PC-9 (cell line): Measurements from ENCODE around the gene TAS1R3.

ENCODE experiments used
- CTCF ChIP-seq: fragments of 200-600 bp; sonication (generic); conservative IDR thresholded peaks from 2 replicates; pipeline ENCODE4 v1.6.1; 2017; ENCODE audit warnings: mixed run types, antibody characterized with exemption, mild to moderate bottlenecking, moderate library complexity
- EZH2 ChIP-seq: fragments of 200-600 bp; sonication (generic); IDR thresholded peaks from 2 replicates; pipeline ENCODE4 v1.8.0; 2017; ENCODE audit warnings: antibody characterized with exemption, low read depth

GRCh38 chr1:1367315-1367714 is 36.2 kb downstream of the TAS1R3 start:
- TF ChIP-seq CTCF: no peak
- no peak for TF ChIP-seq EZH2
